GM19023 (cell line): ENCODE measurements around the gene LAS1L.
"Not testable (repeated sequence)": the region's sequence is repeated elsewhere in the genome, so short reads cannot be mapped to it uniquely, and the experiment has no call there.

Source experiments
- ATAC-seq: cut with Tn5 transposase; IDR thresholded peaks from one replicate; pipeline ENCODE4 v1.9.1; 2021; ENCODE audit warnings: mild to moderate bottlenecking, moderate library complexity; ENCODE audit not compliant: unreplicated experiment

The LAS1L gene

GRCh38 chrX:65518980-65519379, 15.6 kb downstream of the LAS1L start:
- ATAC-seq: not testable (repeated sequence)

GRCh38 chrX:65517923-65518322, 16.7 kb downstream of the LAS1L start:
- no peak for ATAC-seq

GRCh38 chrX:65516756-65517155, 17.8 kb downstream of the LAS1L start:
- ATAC-seq: no peak

GRCh38 chrX:65513610-65514009, 21.0 kb downstream of the LAS1L start:
- no peak for ATAC-seq

GRCh38 chrX:65509400-65509799, 25.2 kb downstream of the LAS1L start:
- ATAC-seq: no peak

- ATAC-seq: no peak
These were observed 25.7 kb downstream of the LAS1L start for GRCh38 chrX:65508851-65509250.

- no peak for ATAC-seq
These were observed 32.0 kb downstream of the LAS1L start for GRCh38 chrX:65502618-65503017.

- no peak for ATAC-seq
These were observed 41.2 kb downstream of the LAS1L start for GRCh38 chrX:65493431-65493830.

GRCh38 chrX:65491620-65492019, 43.0 kb downstream of the LAS1L start:
- ATAC-seq: no peak

GRCh38 chrX:65488495-65488894, 46.1 kb downstream of the LAS1L start:
- ATAC-seq: no peak

GRCh38 chrX:65480960-65481359, 53.6 kb downstream of the LAS1L start:
- no peak for ATAC-seq

- ATAC-seq: not testable (repeated sequence)
These were observed 55.5 kb downstream of the LAS1L start for GRCh38 chrX:65479102-65479501.

- ATAC-seq: no peak
These were observed 58.0 kb downstream of the LAS1L start for GRCh38 chrX:65476564-65476963.

- ATAC-seq: no peak
These were observed 71.0 kb downstream of the LAS1L start for GRCh38 chrX:65463550-65463949.
